CD8-positive, alpha-beta memory T cell (primary cell): ENCODE measurements around the gene TSGA10. TPM values are rescaled to one million over a fixed set of nuclear protein-coding genes. Genes with fewer than 3 reads are reported as not detected.
"Not testable (repeated sequence)": the region's sequence is repeated elsewhere in the genome, so short reads cannot be mapped to it uniquely, and the experiment has no call there.

ENCODE experiments used
- CTCF ChIA-PET: fragments of 350-600 bp; sonication (Branson Sonifier 250); formaldehyde crosslinking; loops from one replicate; lab custom pipeline; 2021; ENCODE audit warnings: antibody characterized with exemption; lab: Charles Lee
- POLR2A ChIA-PET: fragments of 350-600 bp; sonication (Branson Sonifier 250); formaldehyde crosslinking; loops from one replicate; lab custom pipeline; 2021; ENCODE audit warnings: antibody characterized with exemption; lab: Charles Lee
- DNase-seq, 5 donors: peaks; one replicate each; pipeline versions ENCODE4 v3.0.0 to v3.0.0-alpha.2; 2020 to 2022; ENCODE audit warnings: mixed read lengths in 1 of 5
- H3K27ac ChIP-seq: one replicate; pipeline ENCODE4 v1.7.0; 2013; ENCODE audit warnings: low read depth, mild to moderate bottlenecking, low read length, moderate library complexity
- H3K27me3 ChIP-seq: 2 replicates; pipeline ENCODE4 v1.7.0; 2013; ENCODE audit warnings: low read length, mild to moderate bottlenecking; ENCODE audit not compliant: insufficient read depth, poor library complexity, severe bottlenecking
- H3K36me3 ChIP-seq: 2 replicates; pipeline ENCODE4 v1.7.0; 2013; ENCODE audit warnings: mild to moderate bottlenecking, low read length, moderate library complexity; ENCODE audit not compliant: insufficient read depth
- H3K4me1 ChIP-seq: 2 replicates; pipeline ENCODE4 v1.7.0; 2013; ENCODE audit warnings: mild to moderate bottlenecking, low read length, moderate library complexity; ENCODE audit not compliant: insufficient read depth
- H3K4me3 ChIP-seq: 2 replicates; pipeline ENCODE4 v1.7.0; 2013; ENCODE audit warnings: mild to moderate bottlenecking, low read length
- H3K9me3 ChIP-seq: 2 replicates; pipeline ENCODE4 v1.7.0; 2013; ENCODE audit warnings: mild to moderate bottlenecking, low read length
- H3K27ac Mint-ChIP-seq, 8 donors: one replicate each; pipeline ENCODE4 v1.8.0; 2020 to 2021; ENCODE audit warnings: mixed read lengths in 8 of 8, mild to moderate bottlenecking in 6 of 8, inconsistent platforms in 3 of 8, moderate library complexity in 3 of 8
- H3K27me3 Mint-ChIP-seq, 2 donors: one replicate each; pipeline ENCODE4 v1.8.0; 2020 to 2021; ENCODE audit warnings: mixed read lengths in 2 of 2, mild to moderate bottlenecking in 1 of 2, moderate library complexity in 1 of 2
- H3K36me3 Mint-ChIP-seq, 3 donors: one replicate each; pipeline ENCODE4 v1.8.0; 2020 to 2021; ENCODE audit warnings: mixed read lengths in 3 of 3, inconsistent platforms in 1 of 3, mild to moderate bottlenecking in 1 of 3
- H3K4me1 Mint-ChIP-seq, 3 donors: one replicate each; pipeline ENCODE4 v1.8.0; 2020 to 2021; ENCODE audit warnings: mixed read lengths in 3 of 3, inconsistent platforms in 1 of 3, mild to moderate bottlenecking in 1 of 3
- H3K4me3 Mint-ChIP-seq, 7 donors: one replicate each; pipeline ENCODE4 v1.8.0; 2020 to 2021; ENCODE audit warnings: mixed read lengths in 7 of 7, mild to moderate bottlenecking in 6 of 7, moderate library complexity in 4 of 7, inconsistent platforms in 2 of 7
- H3K9me3 Mint-ChIP-seq, 5 donors: one replicate each; pipeline ENCODE4 v1.8.0; 2020 to 2022; ENCODE audit warnings: mixed read lengths in 5 of 5, mild to moderate bottlenecking in 3 of 5, moderate library complexity in 2 of 5, inconsistent platforms in 1 of 5
- polyA plus RNA-seq: library from polyadenylated mRNA; unstranded; fragments of 300-500 nt; fragmentation: Illumina TruSeq; gene quantifications from one replicate; pipeline ENCODE4 v1.2.3, GENCODE V29; 2021
- total RNA-seq, 2 experiments: library from RNA; stranded (reverse); gene quantifications; one replicate each; pipeline ENCODE4 v1.2.3, GENCODE V29; 2021

Gene TSGA10
- total and polyA plus RNA-seq, 3 experiments from 2014 or later = 6.4 to 16.8 (median 6.7) TPM

DNA sequence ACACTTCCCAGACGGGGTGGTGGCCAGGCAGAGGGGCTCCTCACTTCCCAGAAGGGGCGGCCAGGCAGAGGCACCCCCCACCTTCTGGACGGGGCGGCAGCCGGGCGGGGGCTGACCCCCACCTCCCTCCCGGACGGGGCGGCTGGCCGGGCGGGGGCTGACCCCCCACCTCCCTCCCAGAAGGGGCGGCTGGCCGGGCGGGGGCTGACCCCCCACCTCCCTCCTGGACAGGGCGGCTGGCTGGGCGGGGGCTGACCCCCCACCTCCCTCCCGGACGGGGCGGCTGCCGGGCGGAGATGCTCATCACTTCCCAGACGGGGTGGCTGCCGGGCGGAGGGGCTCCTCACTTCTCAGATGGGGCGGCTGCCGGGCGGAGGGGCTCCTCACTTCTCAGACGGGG is 166.0 kb downstream of the TSGA10 start:
- peaks cover 0 to 15% (median 4%) of the 10 kb centered on the region in 3 donors for H3K36me3 Mint-ChIP-seq
- H3K27ac Mint-ChIP-seq, CTCF ChIA-PET, H3K27ac ChIP-seq, H3K9me3 ChIP-seq, DNase-seq, H3K4me3 Mint-ChIP-seq, H3K4me1 ChIP-seq, H3K4me3 ChIP-seq, H3K9me3 Mint-ChIP-seq, POLR2A ChIA-PET, H3K36me3 ChIP-seq, H3K4me1 Mint-ChIP-seq, H3K27me3 ChIP-seq: not testable (repeated sequence)
- H3K27me3 Mint-ChIP-seq = peaks cover 8 to 12% of the 10 kb centered on the region in 2 donors

DNA sequence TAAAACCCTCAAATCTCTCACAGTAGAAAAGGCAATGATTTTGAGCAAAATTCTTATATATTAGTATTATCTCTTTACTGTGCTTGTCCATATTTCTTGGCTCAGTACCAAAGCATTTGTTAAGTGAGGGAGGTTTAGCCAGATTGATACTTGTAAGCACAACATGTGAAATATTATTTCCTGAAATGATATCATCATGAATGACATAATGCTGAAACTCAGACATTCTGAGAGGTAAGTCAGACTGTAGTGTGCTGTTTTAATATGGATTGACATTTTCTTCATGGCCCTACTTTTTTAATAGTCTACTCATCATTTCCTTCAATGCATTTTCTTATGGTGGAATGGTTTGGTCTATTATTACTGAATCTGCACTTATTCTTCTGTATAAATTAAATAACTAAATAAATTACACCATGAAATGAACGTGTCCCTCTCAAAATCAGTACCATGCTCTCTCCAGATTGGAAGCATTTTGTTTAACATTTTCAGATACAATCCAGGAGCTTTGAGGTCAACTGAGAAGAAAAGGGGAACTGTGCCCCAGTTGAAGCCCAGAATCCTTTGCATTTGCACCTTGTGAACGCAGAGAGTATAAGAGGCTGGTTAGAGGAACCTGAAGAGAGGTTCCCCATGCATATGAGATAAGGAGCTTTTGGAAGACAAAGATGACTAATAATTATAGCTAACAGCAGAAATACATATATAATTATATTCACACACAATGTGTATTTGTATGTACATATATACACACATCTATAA is 168.7 kb downstream of the TSGA10 start:
- peaks cover 0 to 20% (median 2%) of the 10 kb centered on the region in 5 donors for H3K9me3 Mint-ChIP-seq
- POLR2A ChIA-PET = no interaction called here
- DNase-seq = no peak
- no peaks in the 10 kb centered on the region for H3K9me3 ChIP-seq
- no peaks in the 10 kb centered on the region for H3K4me1 ChIP-seq
- H3K4me3 Mint-ChIP-seq = no peak overlapping the region
- no peak overlapping the region for H3K4me3 ChIP-seq
- CTCF ChIA-PET = no interaction called here
- H3K4me1 Mint-ChIP-seq = no peaks in the 10 kb centered on the region
- no peak overlapping the region for H3K27ac ChIP-seq
- peaks cover 0 to 8% (median 4%) of the 10 kb centered on the region in 3 donors for H3K36me3 Mint-ChIP-seq
- H3K27me3 ChIP-seq = no peaks in the 10 kb centered on the region
- H3K27ac Mint-ChIP-seq = no peak overlapping the region
- peaks cover 6 to 8% of the 10 kb centered on the region in 2 donors for H3K27me3 Mint-ChIP-seq
- H3K36me3 ChIP-seq = no peaks in the 10 kb centered on the region

GRCh38 chr2:98975611-98976010 is 179.1 kb downstream of the TSGA10 start:
- Histone ChIP-seq H3K27ac (no peak overlapping the region), H3K4me3 (no peak overlapping the region), H3K4me1 (no peaks in the 10 kb centered on the region), H3K9me3 (peaks cover 13% of the 10 kb centered on the region), H3K27me3 (no peaks in the 10 kb centered on the region), H3K36me3 (no peaks in the 10 kb centered on the region)
- POLR2A ChIA-PET = no interaction called here
- Mint-ChIP-seq H3K27ac (no peak overlapping the region), H3K4me1 (no peaks in the 10 kb centered on the region), H3K36me3 (peaks cover 0 to 39% (median 9%) of the 10 kb centered on the region in 3 donors), H3K9me3 (peaks cover 33 to 61% (median 54%) of the 10 kb centered on the region in 5 donors), H3K27me3 (peaks cover 18 to 56% of the 10 kb centered on the region in 2 donors), H3K4me3 (no peak overlapping the region)
- DNase-seq = no peak
- CTCF ChIA-PET = no interaction called here

DNA sequence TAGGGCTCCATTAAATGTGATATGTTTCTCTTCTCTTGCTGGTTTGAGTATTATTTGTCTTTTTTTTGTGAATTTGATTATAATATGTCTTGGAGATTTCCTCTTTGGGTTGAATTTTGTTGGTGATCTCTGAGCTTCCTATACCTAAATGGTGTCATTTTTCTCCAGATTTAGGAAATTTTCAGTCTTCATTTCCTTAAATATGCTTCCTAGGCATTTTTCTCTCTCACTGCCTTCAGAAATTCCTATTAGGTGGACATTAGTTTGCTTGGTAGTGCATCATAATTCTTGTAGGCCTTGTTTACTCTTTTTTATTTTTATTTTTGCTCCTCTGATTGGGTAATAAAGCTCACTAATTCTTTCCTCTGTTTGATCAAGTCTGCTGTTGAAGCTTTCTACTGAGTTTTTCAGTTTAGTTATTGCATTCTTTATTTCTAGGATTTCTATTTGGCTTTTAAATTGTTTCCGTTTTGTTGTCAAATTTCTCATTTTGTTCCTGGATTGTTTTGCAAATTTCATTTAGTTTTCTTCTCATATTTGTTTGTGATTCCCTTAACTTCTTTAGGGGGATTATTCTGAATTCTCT is 182.1 kb downstream of the TSGA10 start:
- Mint-ChIP-seq H3K27ac (no peak overlapping the region), H3K36me3 (peaks cover 0 to 51% (median 10%) of the 10 kb centered on the region in 3 donors), H3K4me1 (no peaks in the 10 kb centered on the region), H3K4me3 (no peak overlapping the region), H3K9me3 (peaks cover 46 to 72% (median 70%) of the 10 kb centered on the region in 5 donors), H3K27me3 (peaks cover 23 to 57% of the 10 kb centered on the region in 2 donors)
- CTCF ChIA-PET = no interaction called here
- Histone ChIP-seq H3K27ac (no peak overlapping the region), H3K36me3 (no peaks in the 10 kb centered on the region), H3K4me1 (no peaks in the 10 kb centered on the region), H3K27me3 (no peaks in the 10 kb centered on the region), H3K4me3 (no peak overlapping the region), H3K9me3 (peaks cover 13% of the 10 kb centered on the region)
- POLR2A ChIA-PET = interaction anchor here (0.7 kb wide), 1 partner anchor 182 kb away, joined by 3 read pairs; the partner anchor contains the start of gene LIPT1
- no peak for DNase-seq

DNA sequence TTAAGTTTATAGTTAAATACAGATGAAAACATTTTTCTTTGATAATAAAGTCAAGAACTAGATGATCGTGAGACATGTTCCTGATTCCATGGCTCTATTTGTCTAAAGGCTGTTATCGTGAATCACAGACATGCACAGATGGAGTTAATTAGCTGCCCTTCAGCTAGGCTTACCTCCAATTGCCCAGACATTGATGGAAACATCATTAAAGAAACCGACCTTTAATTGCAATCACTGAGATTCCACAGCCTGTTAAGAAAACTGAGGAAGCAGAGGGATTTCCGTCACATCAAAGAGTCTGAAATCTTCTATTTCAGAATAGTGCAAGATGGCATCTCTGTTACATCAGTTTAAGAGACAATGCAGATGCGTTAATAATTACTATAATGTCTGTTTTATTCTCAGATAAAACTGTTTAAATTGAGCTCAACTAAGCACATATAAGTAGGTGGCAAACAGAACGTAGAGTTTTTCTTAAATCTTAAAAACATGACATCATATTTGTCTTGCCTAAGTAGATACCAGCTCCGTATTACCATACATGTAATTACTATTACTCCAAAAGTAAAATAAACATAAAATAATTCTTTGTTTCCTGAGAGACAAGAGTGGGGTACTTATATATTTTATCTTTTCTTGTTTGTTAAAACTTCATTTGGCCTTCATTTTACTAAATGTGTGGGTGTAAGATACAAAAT is 194.8 kb downstream of the TSGA10 start:
- ChIA-PET POLR2A (no interaction called here), CTCF (no interaction called here)
- no peak overlapping the region for H3K4me3 ChIP-seq
- H3K4me1 ChIP-seq = no peaks in the 10 kb centered on the region
- peaks cover 1 to 10% of the 10 kb centered on the region in 2 donors for H3K27me3 Mint-ChIP-seq
- no peaks in the 10 kb centered on the region for H3K27me3 ChIP-seq
- no peak overlapping the region for H3K4me3 Mint-ChIP-seq
- H3K36me3 Mint-ChIP-seq = peaks cover 0 to 5% (median 0%) of the 10 kb centered on the region in 3 donors
- H3K4me1 Mint-ChIP-seq = no peaks in the 10 kb centered on the region
- H3K27ac ChIP-seq = no peak overlapping the region
- DNase-seq = no peak
- H3K9me3 ChIP-seq = no peaks in the 10 kb centered on the region
- H3K9me3 Mint-ChIP-seq = peaks cover 2 to 19% (median 16%) of the 10 kb centered on the region in 5 donors
- no peak overlapping the region for H3K27ac Mint-ChIP-seq
- no peaks in the 10 kb centered on the region for H3K36me3 ChIP-seq

DNA sequence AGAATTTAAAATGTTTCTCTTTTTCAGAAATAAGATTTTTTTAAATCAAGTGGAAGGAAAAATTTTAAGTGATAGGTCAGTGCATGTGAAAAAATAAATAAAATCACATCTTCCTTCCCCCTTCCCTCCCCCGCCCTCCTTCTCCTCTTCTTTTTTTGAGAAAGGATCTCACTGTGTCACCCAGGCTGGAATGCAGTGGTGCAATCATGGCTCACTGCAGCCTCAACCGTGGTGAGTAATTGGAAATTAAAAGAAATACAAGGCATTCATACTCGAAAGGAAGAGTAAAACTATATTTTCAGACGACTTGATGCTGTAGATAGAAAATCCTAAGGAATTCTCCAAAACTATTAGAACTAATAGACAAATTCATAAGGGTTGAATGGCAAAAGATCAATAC is 201.8 kb downstream of the TSGA10 start:
- Mint-ChIP-seq H3K36me3 (no peaks in the 10 kb centered on the region), H3K4me3 (no peak overlapping the region), H3K4me1 (no peaks in the 10 kb centered on the region), H3K27ac (no peak overlapping the region), H3K9me3 (peaks cover 0 to 2% (median 0%) of the 10 kb centered on the region in 5 donors), H3K27me3 (peaks cover 17 to 45% of the 10 kb centered on the region in 2 donors)
- Histone ChIP-seq H3K9me3 (no peaks in the 10 kb centered on the region), H3K27ac (no peak overlapping the region), H3K27me3 (peaks cover 5% of the 10 kb centered on the region), H3K36me3 (no peaks in the 10 kb centered on the region), H3K4me1 (no peaks in the 10 kb centered on the region), H3K4me3 (no peak overlapping the region)
- ChIA-PET CTCF (no interaction called here), POLR2A (no interaction called here)
- DNase-seq = no peak

GRCh38 chr2:98948956-98949739 is 205.6 kb downstream of the TSGA10 start:
- no peaks in the 10 kb centered on the region for H3K36me3 Mint-ChIP-seq
- Histone ChIP-seq H3K27ac (no peak overlapping the region), H3K27me3 (peaks cover 5% of the 10 kb centered on the region), H3K36me3 (no peaks in the 10 kb centered on the region), H3K9me3 (no peaks in the 10 kb centered on the region), H3K4me3 (no peak overlapping the region), H3K4me1 (no peaks in the 10 kb centered on the region)
- H3K9me3 Mint-ChIP-seq = peaks cover 0 to 2% (median 0%) of the 10 kb centered on the region in 5 donors
- H3K4me1 Mint-ChIP-seq = no peaks in the 10 kb centered on the region
- H3K4me3 Mint-ChIP-seq = no peak overlapping the region
- no peak for DNase-seq
- H3K27ac Mint-ChIP-seq = no peak overlapping the region
- ChIA-PET POLR2A (interaction anchor here (0.6 kb wide), 1 partner anchor 63 kb away, joined by 3 read pairs; no protein-coding TSS in a partner anchor), CTCF (no interaction called here)
- H3K27me3 Mint-ChIP-seq = peaks cover 22 to 65% of the 10 kb centered on the region in 2 donors
